Muscle layer of duodenum (tissue), 2 donors: ENCODE data around the gene VWDE.

Experiments used
- H3K27ac ChIP-seq: one replicate; pipeline ENCODE4 v1.7.0; 2013; ENCODE audit warnings: mild to moderate bottlenecking, low read length
- H3K27me3 ChIP-seq: one replicate; pipeline ENCODE4 v1.7.0; 2013; ENCODE audit warnings: low read depth, mild to moderate bottlenecking, control low read depth, low read length
- H3K36me3 ChIP-seq, 2 donors: one replicate each; pipeline ENCODE4 v1.7.0; 2013; ENCODE audit warnings: low read length in 2 of 2, control low read depth in 1 of 2, mild to moderate bottlenecking in 1 of 2; ENCODE audit not compliant: insufficient read depth in 2 of 2, control insufficient read depth in 1 of 2
- H3K4me1 ChIP-seq, 2 donors: one replicate each; pipeline ENCODE4 v1.7.0; 2013; ENCODE audit warnings: low read length in 2 of 2, mild to moderate bottlenecking in 2 of 2, control low read depth in 1 of 2, moderate library complexity in 1 of 2; ENCODE audit not compliant: insufficient read depth in 2 of 2, control insufficient read depth in 1 of 2
- H3K4me3 ChIP-seq, 2 donors: one replicate each; pipeline ENCODE4 v1.7.0; 2013; ENCODE audit warnings: low read length in 2 of 2, low read depth in 1 of 2, mild to moderate bottlenecking in 1 of 2
- H3K9me3 ChIP-seq, 2 donors: one replicate each; pipeline ENCODE4 v1.7.0; 2013; ENCODE audit warnings: low read length in 2 of 2, control low read depth in 1 of 2, mild to moderate bottlenecking in 1 of 2; ENCODE audit not compliant: control insufficient read depth in 1 of 2
- donor health status: healthy.

The VWDE gene

DNA sequence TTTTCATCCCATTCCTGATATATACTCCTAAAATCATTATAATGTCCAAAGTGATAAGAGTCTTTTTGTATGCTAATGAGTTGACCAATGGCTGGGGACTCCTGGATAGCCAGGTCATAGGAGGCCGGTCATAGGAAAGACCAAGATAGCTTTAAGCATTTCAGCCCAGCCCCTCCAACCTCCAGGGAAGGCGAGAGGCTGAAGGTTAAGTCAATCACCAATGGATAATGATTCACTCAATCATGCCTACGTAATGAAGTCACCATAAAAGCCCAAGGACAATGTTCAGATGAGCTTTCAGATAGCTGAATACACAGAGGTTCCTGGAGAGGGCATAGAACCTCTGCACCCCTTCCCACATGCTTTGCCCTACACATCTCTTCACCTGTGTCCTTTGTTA lies 75.7 kb downstream of the VWDE start:
- Histone ChIP-seq H3K27ac (no peak overlapping the region), H3K27me3 (no peaks in the 10 kb centered on the region)

DNA sequence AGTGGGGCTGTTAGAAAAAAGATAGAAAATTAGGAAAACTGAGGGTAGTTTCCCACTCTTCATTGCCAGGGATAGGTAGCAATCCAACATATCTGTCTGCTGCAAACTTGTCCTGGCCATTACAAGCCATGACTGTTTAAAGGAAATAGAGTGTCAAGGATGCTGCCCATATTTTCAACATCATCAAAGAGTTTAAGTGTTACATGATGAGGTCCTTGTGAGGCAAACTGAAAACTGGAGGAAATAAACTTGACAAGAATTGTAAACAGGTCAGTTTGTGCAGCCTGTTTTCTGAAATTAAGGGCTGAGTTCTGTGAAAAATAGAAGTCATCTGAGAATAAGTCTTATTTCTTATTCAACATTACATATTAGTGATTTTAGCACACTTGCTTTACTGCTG lies 78.0 kb downstream of the VWDE start:
- Histone ChIP-seq H3K9me3 (no peaks in the 10 kb centered on the region), H3K4me1 (no peaks in the 10 kb centered on the region), H3K27me3 (no peaks in the 10 kb centered on the region), H3K36me3 (no peaks in the 10 kb centered on the region), H3K4me3 (no peak overlapping the region), H3K27ac (no peak overlapping the region)

More for the DNA sequence above, 75.7 kb downstream of the VWDE start:
- Histone ChIP-seq H3K4me1 (no peaks in the 10 kb centered on the region), H3K36me3 (no peaks in the 10 kb centered on the region), H3K4me3 (no peak overlapping the region), H3K9me3 (no peaks in the 10 kb centered on the region)

DNA sequence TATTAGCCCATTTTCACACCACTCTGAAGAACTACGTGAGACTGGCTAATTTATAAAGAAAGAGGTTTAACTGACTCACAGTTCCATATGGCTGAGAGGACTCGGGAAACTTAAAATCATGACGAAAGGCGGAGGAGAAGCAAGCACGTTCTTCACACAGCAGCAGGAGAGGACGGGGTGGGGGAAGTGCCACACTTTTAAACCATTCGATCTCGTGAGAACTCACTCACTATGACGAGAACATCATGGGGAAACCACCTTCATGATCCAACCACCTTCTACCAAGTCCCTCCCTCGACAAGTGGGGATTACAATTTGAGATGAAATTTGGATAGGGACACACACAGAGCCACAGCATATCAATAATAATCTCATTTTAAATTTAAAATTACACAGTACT lies 80.2 kb downstream of the VWDE start:
- H3K27ac ChIP-seq, result no peak overlapping the region

DNA sequence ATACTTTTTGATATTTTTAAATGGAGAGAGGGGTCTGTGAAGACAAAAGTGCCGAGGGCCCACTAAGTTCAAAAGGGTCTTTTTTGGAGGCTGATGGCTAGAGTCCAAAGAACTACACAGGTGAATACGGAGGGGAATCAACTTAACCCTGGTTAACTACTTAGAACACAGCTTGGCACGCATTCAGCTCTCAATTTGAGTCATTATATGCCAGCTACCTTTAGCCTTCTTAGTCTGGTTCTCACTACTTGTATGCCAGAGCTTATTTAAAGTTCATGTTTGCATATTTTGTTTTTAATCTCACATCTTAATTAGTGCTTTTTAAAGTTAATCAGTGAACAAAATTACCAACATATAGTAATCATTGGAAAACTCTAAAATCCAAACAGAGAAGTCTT lies 80.8 kb downstream of the VWDE start:
- Histone ChIP-seq H3K27me3 (no peaks in the 10 kb centered on the region), H3K9me3 (no peaks in the 10 kb centered on the region), H3K4me3 (no peak overlapping the region), H3K36me3 (no peaks in the 10 kb centered on the region), H3K27ac (no peak overlapping the region), H3K4me1 (no peaks in the 10 kb centered on the region)

More for the DNA sequence above, 80.2 kb downstream of the VWDE start:
- H3K4me3 ChIP-seq, result no peak overlapping the region
- H3K9me3 ChIP-seq, result no peaks in the 10 kb centered on the region
- H3K36me3 ChIP-seq, result no peaks in the 10 kb centered on the region
- no peaks in the 10 kb centered on the region for H3K27me3 ChIP-seq
- H3K4me1 ChIP-seq, result no peaks in the 10 kb centered on the region

DNA sequence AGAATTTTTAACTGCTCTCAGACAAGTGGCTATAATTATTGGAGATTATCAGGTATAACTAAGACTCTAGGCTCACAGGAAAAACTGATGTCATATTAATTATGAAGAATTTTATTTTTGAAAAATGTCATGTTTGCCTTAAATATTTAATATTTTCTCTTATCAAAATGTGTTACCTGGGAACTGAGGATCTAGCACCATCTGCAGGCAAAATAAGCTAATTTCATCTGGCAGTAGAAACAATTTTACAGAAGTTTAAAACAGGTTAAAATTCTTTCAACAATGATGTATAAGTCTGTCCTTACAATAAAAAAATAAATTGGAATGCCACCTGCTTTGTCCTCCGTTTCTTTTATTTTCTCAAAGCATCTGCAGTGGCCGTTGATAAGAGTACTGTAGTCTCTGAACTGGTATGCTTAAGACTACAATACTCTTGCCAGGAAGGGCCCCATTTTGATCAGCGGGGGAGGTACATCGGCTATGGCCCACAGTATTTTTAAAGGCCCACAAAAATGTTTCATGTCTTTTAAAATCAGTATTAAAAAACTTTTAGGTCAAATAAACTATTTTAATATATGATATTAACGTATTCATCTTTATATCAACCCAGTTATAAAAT lies 81.3 kb downstream of the VWDE start:
- H3K27ac ChIP-seq, result no peak overlapping the region
- H3K4me1 ChIP-seq, result no peaks in the 10 kb centered on the region
- no peaks in the 10 kb centered on the region for H3K36me3 ChIP-seq
- H3K27me3 ChIP-seq, result no peaks in the 10 kb centered on the region
- no peak overlapping the region for H3K4me3 ChIP-seq
- H3K9me3 ChIP-seq, result no peaks in the 10 kb centered on the region

DNA sequence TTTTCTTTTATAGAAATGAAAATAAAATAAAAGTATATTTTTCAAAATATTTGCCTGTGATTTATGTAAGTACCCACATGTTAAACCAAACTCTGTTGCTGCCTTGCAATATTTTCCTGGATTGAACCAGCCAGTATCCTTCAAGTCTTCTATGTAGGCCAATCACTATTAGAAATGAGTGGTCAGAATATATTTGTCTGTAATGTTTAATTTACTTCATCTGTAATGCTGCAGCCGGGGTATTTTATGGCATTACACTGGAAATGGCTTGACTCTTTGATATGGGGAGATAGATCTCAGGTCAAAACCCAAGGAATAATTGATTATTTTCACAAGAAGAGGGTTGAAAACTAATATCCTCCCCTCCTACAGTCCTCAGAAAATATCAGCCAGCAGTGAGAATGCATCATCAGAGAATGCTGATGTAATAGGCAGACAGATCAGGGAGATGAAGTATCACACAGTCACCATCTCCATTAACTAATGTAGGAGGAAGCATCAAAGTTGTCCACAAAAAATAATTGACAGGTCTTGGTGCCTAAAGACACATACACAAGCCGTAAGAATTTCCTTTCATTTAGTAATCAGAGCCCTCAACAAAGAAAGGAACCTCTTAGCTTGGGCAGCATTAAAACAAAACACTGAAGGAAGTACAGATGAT lies 82.5 kb downstream of the VWDE start:
- H3K27ac ChIP-seq, result no peak overlapping the region

DNA sequence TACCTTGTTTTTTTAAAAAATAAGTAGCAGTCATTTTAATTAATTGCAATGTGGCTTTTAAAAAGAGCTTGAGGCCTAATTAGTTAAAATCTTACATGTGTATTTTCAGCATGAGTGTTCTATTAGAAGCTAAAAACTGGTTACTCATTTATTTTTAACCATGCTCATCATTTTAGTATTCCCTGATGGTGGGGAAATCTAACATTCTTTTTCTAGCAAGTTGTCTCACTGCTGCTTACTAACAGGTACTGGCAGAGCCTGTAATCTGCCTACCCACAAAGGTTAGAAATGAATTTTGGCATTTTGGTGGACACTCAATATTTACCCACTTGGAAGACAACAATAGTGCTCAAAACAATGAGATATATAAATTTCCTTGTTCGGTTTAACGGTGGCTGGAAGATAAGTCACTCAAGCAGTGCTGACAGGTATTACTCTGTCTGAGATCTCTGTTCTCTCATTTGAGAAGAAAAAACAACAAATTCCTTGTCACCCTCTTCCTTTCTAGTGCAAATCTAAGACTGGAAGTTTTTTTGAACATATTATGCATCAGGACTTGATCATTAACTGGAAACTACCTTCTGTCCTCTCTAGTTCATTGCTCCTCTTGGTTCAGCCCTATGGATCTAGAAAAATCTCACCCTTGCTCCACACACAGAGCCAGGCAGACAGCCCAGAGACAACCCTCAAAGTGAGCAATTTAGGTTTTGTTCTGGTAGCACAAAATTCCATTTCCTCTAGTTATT lies 83.3 kb downstream of the VWDE start:
- no peaks in the 10 kb centered on the region for H3K4me1 ChIP-seq
- no peaks in the 10 kb centered on the region for H3K9me3 ChIP-seq
- H3K27ac ChIP-seq, result no peak overlapping the region
- H3K27me3 ChIP-seq, result no peaks in the 10 kb centered on the region
- H3K36me3 ChIP-seq, result no peaks in the 10 kb centered on the region
- H3K4me3 ChIP-seq, result no peak overlapping the region

More for the DNA sequence above, 82.5 kb downstream of the VWDE start:
- H3K27me3 ChIP-seq, result no peaks in the 10 kb centered on the region
- H3K4me3 ChIP-seq, result no peak overlapping the region
- H3K36me3 ChIP-seq, result no peaks in the 10 kb centered on the region
- H3K9me3 ChIP-seq, result no peaks in the 10 kb centered on the region
- no peaks in the 10 kb centered on the region for H3K4me1 ChIP-seq

DNA sequence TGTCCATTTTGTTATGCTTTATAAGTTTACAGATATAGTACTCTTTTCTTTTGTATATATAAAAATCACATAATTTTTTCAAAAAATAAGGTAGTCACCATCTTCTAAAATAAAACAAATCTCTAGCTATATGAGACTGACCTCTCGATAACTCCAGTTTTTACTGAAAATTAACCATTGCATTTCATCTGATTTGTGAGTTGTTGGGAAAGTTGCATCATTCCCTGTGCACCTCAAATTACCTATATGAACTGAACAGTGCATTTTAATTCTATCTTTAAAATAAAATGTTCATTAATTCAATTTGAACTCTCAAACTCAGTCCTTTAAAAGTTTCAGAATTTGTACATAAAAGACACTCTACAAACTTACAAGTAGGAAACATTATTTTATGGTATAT lies 86.0 kb downstream of the VWDE start:
- Histone ChIP-seq H3K27me3 (no peaks in the 10 kb centered on the region), H3K27ac (no peak overlapping the region), H3K4me1 (no peaks in the 10 kb centered on the region), H3K9me3 (no peaks in the 10 kb centered on the region), H3K36me3 (no peaks in the 10 kb centered on the region), H3K4me3 (no peak overlapping the region)

DNA sequence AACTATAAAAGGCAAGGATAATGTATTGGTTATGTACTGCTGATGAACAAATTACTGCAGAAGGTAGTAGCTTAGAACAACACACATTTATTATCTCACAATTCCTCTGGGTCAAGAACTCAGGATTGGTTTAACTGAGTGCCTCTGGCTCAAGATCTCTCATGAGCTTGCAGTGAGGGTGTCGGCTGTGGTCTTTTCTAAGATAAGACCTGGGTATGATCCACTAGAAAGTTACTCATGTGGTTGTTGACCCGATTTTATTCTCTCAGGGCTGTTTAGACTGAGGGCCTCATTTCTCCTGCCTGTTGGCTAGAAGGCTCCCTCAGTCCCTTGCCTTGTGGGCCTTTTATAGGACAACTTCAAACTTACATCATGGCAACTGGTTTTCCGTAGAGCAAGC lies 86.7 kb downstream of the VWDE start:
- H3K27me3 ChIP-seq, result no peaks in the 10 kb centered on the region
- H3K27ac ChIP-seq, result no peak overlapping the region
- no peak overlapping the region for H3K4me3 ChIP-seq
- H3K36me3 ChIP-seq, result no peaks in the 10 kb centered on the region
- H3K4me1 ChIP-seq, result no peaks in the 10 kb centered on the region
- no peaks in the 10 kb centered on the region for H3K9me3 ChIP-seq

DNA sequence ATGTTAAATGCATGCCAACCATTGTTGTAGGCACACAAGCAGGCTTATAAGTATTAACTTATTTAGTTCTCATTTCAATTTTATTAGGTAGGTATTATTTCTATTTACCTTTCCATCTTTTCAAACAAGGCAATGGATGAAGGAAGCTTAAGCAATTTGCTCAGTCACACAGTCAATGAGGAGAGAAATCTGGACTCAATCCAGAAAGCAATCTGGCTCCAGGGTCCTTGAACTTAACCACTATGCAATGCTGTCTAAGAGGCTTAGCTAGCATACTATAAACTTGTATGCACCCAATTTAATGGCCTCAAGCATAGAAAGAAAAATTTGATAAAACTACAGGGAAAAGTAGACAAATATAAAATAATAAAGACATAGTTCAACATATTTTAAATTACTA lies 88.6 kb downstream of the VWDE start:
- Histone ChIP-seq H3K4me1 (no peaks in the 10 kb centered on the region), H3K9me3 (no peaks in the 10 kb centered on the region), H3K4me3 (no peak overlapping the region), H3K27ac (no peak overlapping the region), H3K27me3 (no peaks in the 10 kb centered on the region), H3K36me3 (no peaks in the 10 kb centered on the region)

DNA sequence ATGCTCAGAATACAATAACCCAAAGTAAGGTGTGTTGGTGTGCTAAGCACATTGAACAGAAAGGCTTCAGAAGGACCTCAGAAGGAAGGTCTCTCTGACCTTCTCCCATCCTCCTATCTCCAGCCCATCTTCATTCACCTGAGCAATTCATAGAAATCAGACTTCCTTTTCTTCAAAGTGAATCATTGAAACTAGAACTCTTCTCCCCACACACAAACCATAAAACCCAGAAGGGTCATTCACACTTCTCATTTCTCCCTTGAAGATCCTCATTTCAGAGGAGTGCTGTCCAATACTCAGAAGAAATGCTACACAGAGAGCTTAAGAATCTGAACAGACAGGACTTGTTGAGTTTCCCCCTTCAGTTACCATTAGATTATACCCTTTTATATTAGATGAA lies 89.5 kb downstream of the VWDE start:
- H3K4me3 ChIP-seq, result no peak overlapping the region
- H3K9me3 ChIP-seq, result no peaks in the 10 kb centered on the region
- no peaks in the 10 kb centered on the region for H3K27me3 ChIP-seq
- no peaks in the 10 kb centered on the region for H3K36me3 ChIP-seq
- H3K4me1 ChIP-seq, result no peaks in the 10 kb centered on the region
- H3K27ac ChIP-seq, result no peak overlapping the region
